Epithelial cell of alveolus of lung (primary cell): ENCODE data around the gene SNX6. TPM values are rescaled to one million over a fixed set of nuclear protein-coding genes. Genes with fewer than 3 reads are reported as not detected.

Experiments
- total RNA-seq: library from RNA; depleted of rRNA; stranded (reverse); fragments of >200 nt; gene quantifications from 2 replicates; pipeline ENCODE4 v1.2.1, GENCODE V29; 2015

The SNX6 gene
- total RNA-seq: 133 and 141 TPM in 2 replicates

DNA sequence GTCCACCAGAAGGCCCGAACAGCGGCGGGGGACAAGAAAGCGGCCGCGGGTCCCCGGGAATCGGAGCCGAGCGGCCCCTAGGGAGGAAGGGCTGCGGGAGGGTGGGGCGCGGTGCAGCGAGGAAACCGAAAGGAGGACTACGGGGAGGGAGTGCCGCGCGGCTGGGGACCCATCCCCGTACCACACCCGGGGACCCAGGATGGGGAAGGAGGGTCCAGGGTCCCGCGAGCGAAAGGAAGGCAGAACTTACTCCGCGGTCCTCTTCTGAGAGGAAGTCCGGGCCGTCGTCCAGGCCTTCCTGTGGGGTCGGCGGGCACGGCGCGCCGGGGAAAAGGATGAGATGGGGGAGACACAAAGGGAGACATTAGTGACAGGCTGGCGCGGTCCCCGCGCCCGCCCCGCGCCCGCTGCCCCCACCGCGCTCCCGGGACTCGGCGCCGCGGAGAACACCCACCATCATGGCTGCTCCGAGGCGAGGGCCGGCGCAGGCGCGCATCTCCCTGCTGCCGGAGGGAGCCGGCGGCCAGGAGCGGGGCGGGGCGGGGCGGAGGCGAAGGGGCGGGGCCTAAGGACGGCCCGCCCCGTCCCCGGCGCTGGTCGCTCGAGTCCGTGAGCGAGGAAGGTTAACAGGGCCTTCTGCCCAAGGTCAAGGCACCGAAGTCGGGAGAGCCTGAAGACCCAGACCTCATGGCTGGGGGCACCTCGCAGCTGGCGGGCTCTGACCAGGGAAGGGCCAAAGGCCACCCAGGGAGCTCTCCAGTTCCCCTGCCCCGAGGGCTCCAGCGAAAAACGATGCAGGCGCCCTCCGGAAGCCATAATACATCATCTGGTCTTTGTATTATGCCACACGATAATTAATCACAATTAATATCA is at the start of gene SNX6:
SNX6 (minus strand) TSS at position 492 of the 873 bp plus-strand sequence; CDS start at position 460, 32 bp downstream.

DNA sequence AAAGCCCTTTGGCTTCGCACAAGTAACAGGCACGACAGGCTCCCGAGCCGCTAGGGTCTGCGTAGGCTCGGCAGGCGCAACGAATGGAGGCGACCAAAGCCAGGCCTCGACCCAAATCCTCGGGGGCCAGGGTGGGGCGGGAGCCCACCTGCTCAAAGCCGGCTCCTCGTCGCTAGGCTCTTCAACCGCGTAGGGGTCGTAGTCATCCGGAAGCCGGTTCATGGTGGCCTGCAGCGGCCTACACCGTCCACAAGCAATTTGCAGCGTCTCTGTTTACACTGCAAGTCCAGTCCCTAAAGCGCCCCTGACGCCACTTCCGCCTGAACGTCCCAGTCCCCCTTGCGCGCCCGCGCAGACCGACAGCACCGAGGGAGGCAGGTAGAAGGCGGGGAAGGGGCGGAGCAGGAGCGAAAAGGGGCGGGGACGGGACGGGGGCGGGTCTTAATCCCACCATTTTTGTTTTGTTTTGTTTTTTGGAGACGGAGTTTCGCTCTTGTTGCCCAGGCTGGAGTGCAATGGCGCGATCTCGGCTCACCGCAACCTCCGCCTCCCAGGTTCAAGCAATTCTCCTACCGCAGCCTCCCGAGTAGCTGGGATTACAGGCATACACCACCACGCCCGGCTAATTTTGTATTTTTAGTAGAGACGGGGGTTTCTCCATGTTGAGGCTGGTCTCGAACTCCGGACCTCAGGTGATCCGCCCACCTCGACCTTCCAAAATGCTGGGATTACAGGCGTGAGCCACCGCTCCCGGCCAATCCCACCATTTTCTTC is 90.4 kb downstream of the SNX6 start, which contains the start of gene EAPP:
EAPP (minus strand) TSS at position 295 of the 774 bp plus-strand sequence; CDS start at position 222, 73 bp downstream.

Other genes with a start within 250 kb of the SNX6 start
- 16.0 and 78.1 TPM in 2 replicates for gene SPTSSA, start 167.9 kb downstream of the SNX6 start, total RNA-seq
- 36.6 and 76.3 TPM in 2 replicates for gene EAPP, start 90.4 kb downstream of the SNX6 start, total RNA-seq
- 54.9 and 60.0 TPM in 2 replicates for gene CFL2, start 84.4 kb upstream of the SNX6 start, total RNA-seq
- 26.9 and 32.3 TPM in 2 replicates for gene BAZ1A, start 245.2 kb upstream of the SNX6 start, total RNA-seq